GM12878 (cell line): ENCODE data around the gene GALNT9. TPM values are rescaled to one million over a fixed set of nuclear protein-coding genes. Genes with fewer than 3 reads are reported as not detected.

Experiments used
- ATAC-seq: fragments of 200-7000 bp; cut with Tn5 transposase; 3 replicates; pipeline ENCODE4 v1.9.1; 2020; ENCODE audit warnings: mild to moderate bottlenecking, moderate library complexity
- BruUV-seq: library from RNA; stranded (reverse); fragments of 400-500 nt; replicated peaks from 2 replicates; lab custom pipeline; 2021; lab: Mats Ljungman, UMichigan
- CTCF ChIA-PET: fragments of 300-600 bp; sonication (Branson Sonifier 250); formaldehyde crosslinking; extraction: SDS; loops from one replicate; lab custom pipeline; 2021; ENCODE audit warnings: inconsistent platforms; lab: Yijun Ruan, JAX
- POLR2A ChIA-PET: fragments of 350-600 bp; formaldehyde crosslinking; extraction: SDS; loops from one replicate; lab custom pipeline; 2021; ENCODE audit warnings: inconsistent platforms; lab: Charles Lee
- RAD21 ChIA-PET: fragments of 300-600 bp; sonication (Branson Sonifier 250); formaldehyde crosslinking; loops from one replicate; lab custom pipeline; 2023; ENCODE audit warnings: antibody characterized with exemption; ENCODE audit not compliant: unreplicated experiment; lab: Charles Lee
- SMC1A ChIA-PET: fragments of 300-600 bp; sonication (Branson Sonifier 250); formaldehyde crosslinking; loops from one replicate; lab custom pipeline; 2023; ENCODE audit not compliant: unreplicated experiment, uncharacterized antibody; lab: Charles Lee
- DNase-seq: peaks from one replicate; pipeline ENCODE4 v3.0.0-alpha.2; 2011; ENCODE audit warnings: low read depth, low spot score
- FAIRE-seq: peaks from 3 replicates; lab custom pipeline; 2011; peaks lifted over from hg19 to GRCh38; lab: Jason Lieb, UNC
- H2AFZ ChIP-seq: 2 replicates; pipeline ENCODE4 v1.6.0; 2011; ENCODE audit warnings: low read depth, low read length, control low read depth; ENCODE audit not compliant: control insufficient read depth
- H3K27ac ChIP-seq: 2 replicates; pipeline ENCODE4 v1.5.1; 2011; ENCODE audit warnings: control low read depth; ENCODE audit not compliant: control insufficient read depth, insufficient read depth
- H3K27me3 ChIP-seq, 2 experiments: replicated peaks in 1 of 2; 2 replicates each; pipeline versions ENCODE4 v1.6.0 to v1.6.1; 2011; ENCODE audit warnings: low read length in 1 of 2; ENCODE audit not compliant: control insufficient read depth in 2 of 2, insufficient read depth in 2 of 2
- H3K36me3 ChIP-seq, 2 experiments: 2 replicates each; pipeline ENCODE4 v1.5.1; 2011; ENCODE audit warnings: low read length in 1 of 2; ENCODE audit not compliant: control insufficient read depth in 2 of 2, insufficient read depth in 2 of 2
- H3K4me1 ChIP-seq: 2 replicates; pipeline ENCODE4 v1.6.1; 2011; ENCODE audit warnings: mild to moderate bottlenecking, low read length, moderate library complexity, mixed read lengths; ENCODE audit not compliant: control insufficient read depth, insufficient read depth
- H3K4me2 ChIP-seq: 2 replicates; pipeline ENCODE4 v1.6.0; 2011; ENCODE audit warnings: control low read depth; ENCODE audit not compliant: control insufficient read depth, insufficient read depth
- H3K4me3 ChIP-seq: fragments of 200-600 bp; sonication (generic); 2 replicates; pipeline ENCODE4 v1.5.1; 2016
- H3K79me2 ChIP-seq: 2 replicates; pipeline ENCODE4 v1.6.0; 2011; ENCODE audit warnings: low read length; ENCODE audit not compliant: control insufficient read depth, insufficient read depth
- H3K9ac ChIP-seq: 2 replicates; pipeline ENCODE4 v1.8.0; 2011; ENCODE audit warnings: low read length, control low read depth, mixed read lengths; ENCODE audit not compliant: control insufficient read depth, insufficient read depth
- H3K9me3 ChIP-seq: replicated peaks from 3 replicates; pipeline ENCODE4 v1.5.1; 2011; ENCODE audit warnings: mild to moderate bottlenecking, low read length; ENCODE audit not compliant: control insufficient read depth, insufficient read depth
- H4K20me1 ChIP-seq: 2 replicates; pipeline ENCODE4 v1.6.0; 2011; ENCODE audit not compliant: control insufficient read depth, insufficient read depth
- ZNF274 ChIP-seq: IDR thresholded peaks from one replicate; pipeline ENCODE4 v1.8.0; 2011; ENCODE audit not compliant: insufficient read length, insufficient read depth
- WGBS: methylation state at CpG from one replicate; pipeline ENCODE4 v1.1.6; 2016; ENCODE audit warnings: low lambda C conversion rate; ENCODE audit not compliant: insufficient replicate concordance, insufficient coverage; ENCODE audit errors: missing lambda C conversion rate; 5-methylcytosine and 5-hydroxymethylcytosine counted together
- in situ Hi-C: fragments of 300-500 bp; cut with MboI; formaldehyde crosslinking; loops from 9 replicates; pipeline ENCODE4 v1.14.3; 2018; ENCODE audit warnings: mixed read lengths
- intact Hi-C: fragments of 100-400 bp; cut with micrococcal nuclease; formaldehyde crosslinking; loops from one replicate; pipeline ENCODE4 v1.14.2; 2022; ENCODE audit not compliant: unreplicated experiment
- polyA plus RNA-seq, 11 experiments: library from polyadenylated mRNA; depleted of rRNA in 4 of 11; unstranded in 6 of 11; stranded (reverse) in 5 of 11; fragments of >200 nt; fragmentation: Nextera tagmentation in 4 of 11; fragmentation: Illumina TruSeq in 1 of 11; extraction: Ambion mirVana in 4 of 11; extraction: Trizol in 1 of 11; gene quantifications; 1 replicate in 1 of 11; 2 replicates in 10 of 11; pipeline versions ENCODE4 v1.2.1 to v1.2.3, GENCODE V29; 2011 to 2016; ENCODE audit warnings: inconsistent platforms in 2 of 11, missing spikeins in 2 of 11, low read depth in 1 of 11
- total RNA-seq, 4 experiments: library from RNA; depleted of rRNA in 3 of 4; stranded (reverse); fragments of >200 nt in 3 of 4; fragmentation: Illumina TruSeq in 1 of 4; extraction: Trizol in 1 of 4; gene quantifications; 2 replicates each; pipeline versions ENCODE4 v1.2.1 to v1.2.3, GENCODE V29; 2013 to 2021
- TF ChIP-seq, protein P1 (sequence below): fragments of 450-650 bp; IDR thresholded peaks from 2 replicates; pipeline ENCODE4 v1.6.1; 2018; ENCODE audit warnings: borderline replicate concordance, mild to moderate bottlenecking; ENCODE audit not compliant: partially characterized antibody
- TF ChIP-seq, protein P2 (sequence below): fragments of 450-650 bp; IDR thresholded peaks from 2 replicates; pipeline ENCODE4 v1.6.1; 2018; ENCODE audit warnings: mild to moderate bottlenecking, low read depth, moderate library complexity; ENCODE audit not compliant: partially characterized antibody

GALNT9 gene
- total and polyA plus RNA-seq, 10 of the 15 experiments (the other 5 are each of a cell fraction or from before 2014, with no cell fraction given): 0.04 TPM; not detected in 9

GRCh38 chr12:132151145-132151765, 178.1 kb downstream of the GALNT9 start:
- Histone ChIP-seq H3K4me2 (no peak overlapping the region), H3K36me3 (peaks cover 0 to 10% of the 10 kb centered on the region in 2 experiments; a peak in 3 of 4 replicates), H3K27ac (no peak overlapping the region), H3K4me3 (no peak overlapping the region), H3K4me1 (no peaks in the 10 kb centered on the region), H3K9me3 (no peaks in the 10 kb centered on the region; the same call in 2 of the 3 replicates), H3K9ac (no peak overlapping the region), H4K20me1 (peaks cover 3% of the 10 kb centered on the region; the same call in 1 of the 2 replicates), H3K79me2 (no peaks in the 10 kb centered on the region; the same call in none of the 2 replicates), H2AFZ (no peak overlapping the region), H3K27me3 (no peaks in the 10 kb centered on the region)
- FAIRE-seq: no peak
- intact Hi-C loops: loop anchor here (5.0 kb wide), 1 partner anchor 411 kb away; no protein-coding TSS in a partner anchor
- POLR2A ChIA-PET: interaction anchor here (0.6 kb wide), 1 partner anchor 619 kb away, joined by 4 read pairs; no protein-coding TSS in a partner anchor
- RAD21 ChIA-PET: interaction anchor here (1.1 kb wide), 1 partner anchor 263 kb away, joined by 3 read pairs; no protein-coding TSS in a partner anchor
- in situ Hi-C loops: no loop called here
- DNase-seq: no peak
- ATAC-seq: no peak
- SMC1A ChIA-PET: no interaction called here
- whole genome bisulfite sequencing: 91% methylated on average over 35 of the region's 36 CpGs
- no peak for TF ChIP-seq ZNF274
- no TSS peak for BruUV-seq
- CTCF ChIA-PET: no interaction called here

- H3K27ac ChIP-seq: no peak overlapping the region
- H3K36me3 ChIP-seq: peaks cover 0 to 10% of the 10 kb centered on the region in 2 experiments; a peak in 2 of 4 replicates
- intact Hi-C loops (loop anchor here (5.0 kb wide), 1 partner anchor 412 kb away; no protein-coding TSS in a partner anchor), in situ Hi-C loops (no loop called here)
- peaks cover under 1% of the 10 kb centered on the region; the same call in 1 of the 2 replicates for H3K4me1 ChIP-seq
- ChIA-PET RAD21 (no interaction called here), CTCF (no interaction called here), POLR2A (interaction anchor here (0.6 kb wide), 1 partner anchor 619 kb away, joined by 4 read pairs; no protein-coding TSS in a partner anchor), SMC1A (no interaction called here)
- H4K20me1 ChIP-seq: peaks cover 3% of the 10 kb centered on the region; the same call in 1 of the 2 replicates
- WGBS: 100% methylated on average over 4 of the region's 6 CpGs
- H3K9me3 ChIP-seq: no peaks in the 10 kb centered on the region
- no TSS peak for BruUV-seq
- DNase-seq (no peak), ATAC-seq (no peak), FAIRE-seq (no peak)
- H3K4me3 ChIP-seq: no peak overlapping the region
- H3K9ac ChIP-seq: no peak overlapping the region
- H3K4me2 ChIP-seq: no peak overlapping the region
- no peaks in the 10 kb centered on the region for H3K27me3 ChIP-seq
- peaks cover under 1% of the 10 kb centered on the region for H3K79me2 ChIP-seq
- no peak overlapping the region for H2AFZ ChIP-seq
- TF ChIP-seq, protein P1, sequence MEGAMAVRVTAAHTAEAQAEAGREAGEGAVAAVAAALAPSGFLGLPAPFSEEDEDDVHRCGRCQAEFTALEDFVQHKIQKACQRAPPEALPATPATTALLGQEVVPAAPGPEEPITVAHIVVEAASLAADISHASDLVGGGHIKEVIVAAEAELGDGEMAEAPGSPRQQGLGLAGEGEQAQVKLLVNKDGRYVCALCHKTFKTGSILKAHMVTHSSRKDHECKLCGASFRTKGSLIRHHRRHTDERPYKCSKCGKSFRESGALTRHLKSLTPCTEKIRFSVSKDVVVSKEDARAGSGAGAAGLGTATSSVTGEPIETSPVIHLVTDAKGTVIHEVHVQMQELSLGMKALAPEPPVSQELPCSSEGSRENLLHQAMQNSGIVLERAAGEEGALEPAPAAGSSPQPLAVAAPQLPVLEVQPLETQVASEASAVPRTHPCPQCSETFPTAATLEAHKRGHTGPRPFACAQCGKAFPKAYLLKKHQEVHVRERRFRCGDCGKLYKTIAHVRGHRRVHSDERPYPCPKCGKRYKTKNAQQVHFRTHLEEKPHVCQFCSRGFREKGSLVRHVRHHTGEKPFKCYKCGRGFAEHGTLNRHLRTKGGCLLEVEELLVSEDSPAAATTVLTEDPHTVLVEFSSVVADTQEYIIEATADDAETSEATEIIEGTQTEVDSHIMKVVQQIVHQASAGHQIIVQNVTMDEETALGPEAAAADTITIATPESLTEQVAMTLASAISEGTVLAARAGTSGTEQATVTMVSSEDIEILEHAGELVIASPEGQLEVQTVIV: no peak
- TF ChIP-seq, protein P2, sequence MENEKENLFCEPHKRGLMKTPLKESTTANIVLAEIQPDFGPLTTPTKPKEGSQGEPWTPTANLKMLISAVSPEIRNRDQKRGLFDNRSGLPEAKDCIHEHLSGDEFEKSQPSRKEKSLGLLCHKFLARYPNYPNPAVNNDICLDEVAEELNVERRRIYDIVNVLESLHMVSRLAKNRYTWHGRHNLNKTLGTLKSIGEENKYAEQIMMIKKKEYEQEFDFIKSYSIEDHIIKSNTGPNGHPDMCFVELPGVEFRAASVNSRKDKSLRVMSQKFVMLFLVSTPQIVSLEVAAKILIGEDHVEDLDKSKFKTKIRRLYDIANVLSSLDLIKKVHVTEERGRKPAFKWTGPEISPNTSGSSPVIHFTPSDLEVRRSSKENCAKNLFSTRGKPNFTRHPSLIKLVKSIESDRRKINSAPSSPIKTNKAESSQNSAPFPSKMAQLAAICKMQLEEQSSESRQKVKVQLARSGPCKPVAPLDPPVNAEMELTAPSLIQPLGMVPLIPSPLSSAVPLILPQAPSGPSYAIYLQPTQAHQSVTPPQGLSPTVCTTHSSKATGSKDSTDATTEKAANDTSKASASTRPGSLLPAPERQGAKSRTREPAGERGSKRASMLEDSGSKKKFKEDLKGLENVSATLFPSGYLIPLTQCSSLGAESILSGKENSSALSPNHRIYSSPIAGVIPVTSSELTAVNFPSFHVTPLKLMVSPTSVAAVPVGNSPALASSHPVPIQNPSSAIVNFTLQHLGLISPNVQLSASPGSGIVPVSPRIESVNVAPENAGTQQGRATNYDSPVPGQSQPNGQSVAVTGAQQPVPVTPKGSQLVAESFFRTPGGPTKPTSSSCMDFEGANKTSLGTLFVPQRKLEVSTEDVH: no peak
These were observed 178.6 kb downstream of the GALNT9 start for GRCh38 chr12:132150780-132151144.
